SKM-1 treated with dmso at 0.1 percent for 144 hours (cell line): ENCODE results near the gene VDR.
A peak's percentile ranks its signal among the peaks of the same experiment; 100 is the strongest.

Source experiments
- DNase-seq: peaks from one replicate; lab custom pipeline; 2025; ENCODE audit not compliant: unreplicated experiment; lab: John Stamatoyannopoulos, UW

The VDR gene

DNA sequence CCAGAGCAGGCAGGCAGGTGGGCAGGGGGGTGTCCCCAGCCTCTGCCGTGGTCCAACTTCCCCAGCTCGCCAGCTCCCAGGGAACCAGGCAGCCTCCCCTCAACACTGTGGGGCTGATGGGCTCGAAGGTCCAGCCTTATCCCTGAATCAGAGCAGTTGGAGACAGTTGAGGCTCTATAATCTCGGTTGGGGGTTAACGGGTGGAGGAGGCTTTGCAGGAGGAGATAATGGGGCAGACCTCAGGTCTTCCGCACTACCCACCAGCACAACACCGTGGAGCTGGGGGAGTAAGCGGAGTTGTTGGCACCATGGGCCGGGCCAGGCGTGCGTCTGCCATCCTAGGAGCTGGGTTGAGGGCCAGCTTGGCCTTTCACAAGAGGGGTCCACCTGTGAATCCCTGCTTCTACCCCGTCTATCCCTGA is 71.2 kb downstream of the VDR start:
- no peak for DNase-seq

DNA sequence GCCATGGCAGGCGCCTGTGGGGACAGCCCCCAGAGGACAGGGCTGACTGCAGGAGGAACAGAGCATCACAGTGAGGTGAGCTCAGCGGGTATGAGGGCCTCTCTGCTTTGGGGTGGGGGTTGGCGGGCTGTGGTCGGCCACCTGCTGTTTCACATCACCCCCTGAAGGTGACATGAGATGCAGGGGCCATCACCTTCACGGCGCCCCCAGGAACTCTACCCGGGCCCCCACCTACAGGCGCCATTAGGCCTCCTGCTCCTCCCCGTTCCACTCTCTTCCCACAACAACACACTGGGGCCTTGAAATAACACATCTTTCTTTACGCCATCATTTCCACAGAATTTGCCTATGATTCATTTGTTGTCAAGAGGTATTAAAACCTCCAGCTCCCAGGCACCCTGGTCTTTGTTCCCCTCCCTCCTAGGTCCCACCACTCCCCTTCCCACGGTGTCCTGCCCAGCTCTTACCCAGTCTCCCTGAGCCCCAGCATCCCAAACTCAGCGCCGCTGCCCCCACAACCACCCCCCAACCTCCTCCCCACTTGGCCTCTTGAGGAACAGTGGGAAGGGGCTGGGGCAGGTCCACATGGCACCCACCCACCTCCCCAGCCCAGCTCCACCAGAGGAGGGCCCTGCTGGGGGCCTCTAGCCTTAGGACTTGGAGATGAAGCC is 72.4 kb downstream of the VDR start:
- DNase-seq, result no peak

DNA sequence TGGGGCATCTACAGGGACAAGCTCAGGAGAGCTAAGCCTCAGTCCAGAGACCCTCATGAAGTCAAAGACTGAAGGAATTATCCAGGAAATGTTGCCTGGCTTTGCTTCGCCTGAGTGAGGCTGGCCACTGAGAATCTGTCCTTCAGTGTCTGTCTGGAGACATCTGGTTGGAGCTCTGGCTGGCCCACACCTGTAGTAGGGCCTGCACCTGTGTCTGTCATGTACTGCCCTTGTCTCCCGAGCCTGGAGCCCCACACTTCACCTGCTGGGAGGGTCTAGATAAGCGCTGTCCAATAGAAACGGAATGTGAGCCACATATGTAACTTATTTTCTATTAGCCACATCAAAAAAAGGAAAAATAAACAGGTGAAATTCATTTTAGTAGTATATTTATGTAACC is 75.2 kb downstream of the VDR start:
- DNase-seq, result no peak

DNA sequence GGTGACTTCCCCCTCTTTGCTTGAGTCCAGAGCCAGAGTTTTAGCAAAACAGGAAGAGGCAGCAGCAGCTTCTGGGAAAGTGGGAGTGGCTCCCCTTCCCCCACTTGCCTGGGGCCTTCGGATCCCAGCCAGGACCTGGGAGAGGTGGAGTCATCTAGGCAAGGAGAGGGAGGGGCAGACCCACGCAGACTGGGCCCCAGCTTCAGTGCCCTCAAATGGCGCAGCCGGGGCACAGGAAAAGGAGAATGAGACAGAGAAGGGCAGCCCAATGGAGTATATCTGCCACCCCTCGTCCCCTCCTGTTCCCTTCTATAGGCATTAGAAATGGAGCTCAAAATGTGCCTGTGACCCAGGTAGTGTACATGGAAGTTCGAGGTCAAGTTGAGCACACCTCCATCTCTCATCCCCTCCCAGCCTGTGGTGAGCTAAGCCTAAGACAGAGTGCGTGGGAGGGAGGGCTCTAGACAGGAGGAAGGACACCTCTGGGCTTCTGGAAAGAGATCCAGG is 75.8 kb downstream of the VDR start:
- no peak for DNase-seq

DNA sequence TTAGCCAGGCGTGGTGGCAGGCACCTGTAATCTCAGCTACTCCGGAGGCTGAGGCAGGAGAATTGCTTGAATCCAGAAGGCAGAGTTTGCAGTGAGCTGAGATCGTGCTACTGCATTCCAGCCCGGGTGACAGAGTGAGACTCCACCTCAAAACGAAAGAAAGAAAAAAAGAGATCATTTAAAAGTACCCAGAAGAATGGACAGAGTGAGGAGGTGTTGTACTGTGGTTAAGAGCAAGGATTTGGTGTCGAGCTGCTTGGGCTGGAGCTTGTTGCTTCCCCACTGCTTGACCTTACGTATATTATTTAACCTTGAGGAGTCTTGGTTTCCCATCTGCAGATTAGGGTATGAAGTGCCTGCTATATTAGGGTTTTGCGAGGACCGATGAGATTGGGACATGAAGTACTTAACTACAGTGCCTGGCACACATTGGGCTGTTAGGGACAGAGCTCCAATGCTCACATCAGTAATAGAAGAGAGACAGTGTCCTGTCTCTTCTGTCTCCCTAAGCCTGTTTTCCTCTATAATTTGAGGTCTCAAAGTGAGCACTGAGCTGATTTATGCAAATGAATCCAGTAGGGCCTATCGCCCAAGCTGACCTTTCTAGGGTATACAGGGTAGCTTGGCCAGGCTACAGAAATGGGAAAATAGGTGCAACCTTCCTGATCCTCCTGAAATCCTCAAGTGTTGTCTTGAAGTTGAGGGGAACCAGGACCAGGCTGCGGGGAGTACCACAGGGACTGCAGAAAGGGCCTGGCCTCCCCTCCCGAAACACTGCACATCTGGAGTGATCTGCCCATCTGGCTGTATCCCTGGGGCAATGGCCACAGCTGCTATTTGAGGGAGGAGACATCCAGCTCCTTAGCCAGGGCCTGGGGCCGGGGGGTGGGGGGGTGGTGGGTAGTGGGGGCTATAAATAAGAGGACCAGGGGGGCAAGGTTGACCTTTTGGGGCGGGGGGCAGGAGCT is 76.5 kb downstream of the VDR start:
- no peak for DNase-seq

DNA sequence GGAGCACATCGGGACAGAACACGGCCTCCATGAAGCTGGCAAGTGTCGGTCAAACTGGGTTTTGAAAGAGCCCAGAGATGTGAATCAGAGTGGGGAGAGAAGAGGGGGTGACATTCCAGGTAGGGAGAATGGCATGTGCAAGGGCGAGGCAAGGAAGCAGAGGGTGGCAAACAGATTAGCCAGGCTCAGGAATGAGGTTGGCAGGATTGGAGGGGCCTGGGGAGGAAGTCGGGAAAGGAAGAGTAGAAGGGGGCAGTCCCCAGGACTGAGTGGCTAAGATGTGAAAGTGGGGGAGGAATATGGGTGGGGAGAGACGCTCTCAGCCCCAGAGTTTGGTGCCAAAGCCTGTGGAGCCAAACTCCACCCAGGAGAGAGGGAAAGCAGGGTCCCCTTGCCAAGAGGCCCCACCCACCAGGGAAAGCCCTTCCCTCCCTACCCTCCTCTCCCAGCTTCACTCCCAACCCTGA is 79.6 kb downstream of the VDR start:
- no peak for DNase-seq

DNA sequence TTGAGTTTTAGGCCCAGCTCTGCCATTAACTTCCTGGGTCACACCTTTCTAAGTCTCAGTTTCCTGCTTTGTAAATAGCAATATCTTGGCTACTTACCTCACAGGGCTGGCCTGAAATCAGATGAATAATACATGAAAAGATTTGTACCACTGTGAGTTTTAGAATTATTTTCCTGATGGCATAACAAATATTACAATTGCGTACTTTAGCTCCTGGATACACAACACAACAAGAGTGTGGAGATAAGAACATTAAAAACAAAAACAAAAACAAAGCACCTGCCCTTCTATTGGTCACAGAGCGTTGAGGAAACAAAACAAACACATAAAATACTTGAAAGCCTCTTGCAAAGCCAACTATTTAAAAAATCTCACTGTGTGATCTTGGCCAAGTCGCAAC is 80.2 kb downstream of the VDR start:
- no peak for DNase-seq

DNA sequence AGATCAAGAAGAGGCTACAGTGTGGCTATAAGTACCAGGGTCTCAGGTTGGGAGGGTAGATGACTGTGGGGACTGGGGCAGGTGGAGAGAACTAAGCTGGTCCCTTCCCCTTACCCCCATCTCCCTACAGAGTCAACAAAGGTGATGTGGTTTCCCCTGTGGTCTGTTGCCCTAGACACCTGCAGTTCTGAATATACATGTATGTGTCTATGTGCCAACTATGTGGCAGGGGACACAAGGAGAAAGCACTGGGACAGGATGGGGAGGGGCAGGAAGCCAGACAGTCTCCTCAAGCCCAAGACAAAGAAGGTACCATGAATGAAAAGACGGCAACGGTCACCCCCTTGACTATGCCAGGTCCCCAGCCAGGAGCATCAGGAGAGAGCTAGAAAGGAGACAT is 80.6 kb downstream of the VDR start:
- no peak for DNase-seq

DNA sequence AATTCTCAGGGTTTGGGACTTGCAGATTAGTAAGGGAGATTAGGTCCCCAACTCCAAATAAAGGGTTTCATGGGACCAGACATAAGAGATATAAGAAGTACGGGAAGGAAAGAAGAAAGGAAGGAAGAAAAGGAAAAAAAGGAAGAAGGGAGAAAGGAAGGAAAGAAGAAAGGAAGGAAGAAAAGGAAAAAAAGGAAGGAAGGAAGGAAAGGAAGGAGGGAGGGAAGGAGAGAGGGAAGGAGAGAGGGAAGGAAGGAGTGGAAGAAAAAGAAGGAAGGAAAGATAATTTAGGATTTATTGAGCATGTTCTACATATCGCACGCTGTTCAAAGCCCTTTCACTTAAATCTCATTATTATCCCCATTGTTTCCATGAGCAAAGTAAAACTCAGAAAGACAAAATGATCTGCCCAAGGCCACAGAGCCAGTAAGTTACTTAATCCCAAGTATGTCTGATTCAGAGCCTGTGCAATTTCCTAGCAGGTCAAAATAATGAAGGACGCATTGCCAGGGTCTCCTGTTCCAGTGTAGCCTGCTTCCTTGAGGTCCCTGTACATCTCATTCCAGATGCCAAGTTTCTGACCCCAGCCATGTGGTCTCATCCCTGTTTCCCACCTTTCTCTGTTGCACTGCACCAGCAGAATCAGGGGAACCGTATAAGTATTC is 81.2 kb downstream of the VDR start:
- DNase-seq, result no peak

DNA sequence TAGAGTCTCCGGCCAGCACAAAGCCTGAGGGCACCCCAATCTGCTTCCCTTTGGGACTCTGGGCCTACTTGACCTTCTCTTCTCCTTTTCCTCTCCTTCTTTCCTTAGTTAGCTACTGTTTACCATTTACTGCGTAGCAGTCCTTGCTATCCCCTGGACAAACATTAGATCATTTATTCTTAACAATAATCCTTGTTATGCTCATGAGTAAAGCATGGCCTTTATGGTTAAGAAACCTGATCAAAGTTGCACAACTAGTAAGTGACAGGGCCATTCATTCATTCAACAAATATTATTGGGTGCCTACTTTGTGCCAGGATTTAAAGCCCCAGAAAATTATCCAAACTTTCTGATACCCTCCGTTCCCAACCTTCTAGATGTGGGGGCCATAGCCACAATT is 81.9 kb downstream of the VDR start:
- DNase-seq, result no peak

DNA sequence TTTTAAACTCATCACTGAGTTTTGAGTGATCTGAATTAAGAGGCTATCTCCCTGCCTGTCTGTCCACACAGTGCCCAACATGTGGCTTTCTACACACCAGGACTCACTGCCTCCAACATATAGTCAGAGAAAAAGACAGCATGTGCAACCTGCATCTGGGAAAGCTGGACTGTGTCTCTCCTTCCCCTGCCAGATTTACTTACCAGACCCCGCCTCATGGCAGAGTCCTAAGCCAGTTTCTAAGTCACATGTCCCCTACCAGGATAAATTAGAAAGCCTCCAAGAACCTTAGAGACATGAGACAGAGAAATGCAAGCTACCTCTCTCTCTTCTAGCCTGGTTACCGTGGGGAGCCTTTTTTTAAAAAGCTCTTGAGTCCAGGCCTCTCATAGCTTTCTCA is 82.4 kb downstream of the VDR start:
- DNase-seq, result no peak

DNA sequence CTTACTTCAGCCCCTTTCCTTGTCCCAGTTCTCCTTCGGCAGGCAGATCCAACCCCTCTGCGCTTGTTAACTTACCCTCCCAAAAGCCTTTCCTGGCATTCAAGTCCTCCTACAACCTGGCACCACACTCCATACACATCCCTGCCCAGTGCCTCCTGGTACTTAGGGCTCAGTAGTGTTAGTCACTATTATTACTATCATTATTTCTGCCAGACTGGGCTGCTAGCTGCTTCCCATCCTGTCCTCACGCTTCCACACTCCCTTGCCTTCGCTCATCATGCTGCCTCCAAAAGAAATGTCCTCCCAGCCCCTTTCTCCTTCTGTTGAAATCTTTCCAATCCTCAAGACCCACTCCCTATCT is 83.5 kb downstream of the VDR start:
- no peak for DNase-seq

DNA sequence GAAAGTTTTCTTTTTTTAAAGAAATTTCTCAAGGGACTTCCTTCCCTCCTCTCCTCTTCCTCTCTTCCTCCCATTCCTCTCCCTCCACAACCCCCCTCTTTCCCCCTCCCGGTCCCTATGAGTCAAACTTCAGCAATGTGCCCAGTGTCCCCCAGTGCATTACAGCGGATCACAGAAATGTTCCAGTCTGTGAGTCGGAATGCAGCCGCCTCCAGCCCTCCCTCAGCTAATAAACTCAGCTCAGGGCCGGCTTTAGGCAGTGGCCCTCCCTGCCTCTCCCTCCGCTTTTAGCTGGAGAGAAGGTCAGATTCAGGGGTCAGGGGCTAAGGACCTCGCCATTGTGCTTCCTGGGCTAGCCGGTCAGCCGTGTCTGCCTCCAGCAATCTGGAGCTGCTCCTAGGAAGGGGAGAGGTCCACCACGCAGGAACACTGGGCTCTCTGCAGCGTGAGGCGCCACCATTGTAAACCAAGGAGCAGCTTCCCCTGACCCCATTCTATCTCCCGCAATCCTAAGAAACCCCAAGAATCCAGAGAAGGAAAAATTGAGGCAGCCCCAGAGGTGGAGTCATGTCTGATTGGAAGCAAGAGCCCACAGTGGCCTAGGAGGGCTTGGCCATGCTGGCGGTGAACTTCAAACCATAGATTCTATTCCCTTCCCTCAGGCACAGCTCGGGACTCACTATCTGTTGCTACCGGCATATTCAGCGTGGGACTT is 84.0 kb downstream of the VDR start:
- DNase-seq, result peak; percentile 22

DNA sequence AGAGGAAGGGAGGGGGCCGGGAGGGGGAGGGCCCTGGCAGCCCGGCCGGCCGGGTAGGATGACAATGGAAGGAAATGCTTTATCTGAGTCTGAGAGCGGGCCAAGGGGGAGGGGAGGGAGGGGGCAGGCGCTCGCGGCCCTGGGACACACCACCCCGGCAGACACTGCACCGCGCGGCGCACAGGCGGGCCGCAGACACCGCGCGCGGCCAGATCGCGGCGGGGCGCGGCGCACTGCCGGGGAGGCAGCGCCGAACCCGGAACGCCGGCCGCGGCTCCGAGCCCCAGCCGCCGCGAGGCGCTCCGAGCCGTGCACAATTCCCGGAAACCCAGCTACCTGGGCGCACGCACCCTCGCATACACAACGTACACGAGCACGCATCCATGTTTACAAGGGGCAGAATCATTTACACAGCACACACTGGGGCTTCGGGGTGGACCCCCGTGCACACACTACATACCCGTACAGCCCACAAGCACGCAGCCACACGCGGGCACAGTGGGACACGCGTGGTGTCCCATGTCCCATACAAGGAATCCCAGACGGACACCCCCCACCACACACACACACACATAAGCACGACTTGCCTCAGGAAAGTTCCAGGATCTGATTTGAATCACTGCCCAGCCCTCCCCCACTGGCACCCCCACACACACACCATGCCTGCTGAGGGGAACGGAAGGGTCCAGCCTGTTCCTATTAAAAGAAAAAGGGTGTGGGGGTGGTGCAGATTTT is 84.7 kb downstream of the VDR start, which contains the start of gene HDAC7:
TSS of gene HDAC7 (minus strand) at position 8 of the 735 bp plus-strand sequence. CDS start 118 bp downstream, outside the sequence.
- no peak for DNase-seq

DNA sequence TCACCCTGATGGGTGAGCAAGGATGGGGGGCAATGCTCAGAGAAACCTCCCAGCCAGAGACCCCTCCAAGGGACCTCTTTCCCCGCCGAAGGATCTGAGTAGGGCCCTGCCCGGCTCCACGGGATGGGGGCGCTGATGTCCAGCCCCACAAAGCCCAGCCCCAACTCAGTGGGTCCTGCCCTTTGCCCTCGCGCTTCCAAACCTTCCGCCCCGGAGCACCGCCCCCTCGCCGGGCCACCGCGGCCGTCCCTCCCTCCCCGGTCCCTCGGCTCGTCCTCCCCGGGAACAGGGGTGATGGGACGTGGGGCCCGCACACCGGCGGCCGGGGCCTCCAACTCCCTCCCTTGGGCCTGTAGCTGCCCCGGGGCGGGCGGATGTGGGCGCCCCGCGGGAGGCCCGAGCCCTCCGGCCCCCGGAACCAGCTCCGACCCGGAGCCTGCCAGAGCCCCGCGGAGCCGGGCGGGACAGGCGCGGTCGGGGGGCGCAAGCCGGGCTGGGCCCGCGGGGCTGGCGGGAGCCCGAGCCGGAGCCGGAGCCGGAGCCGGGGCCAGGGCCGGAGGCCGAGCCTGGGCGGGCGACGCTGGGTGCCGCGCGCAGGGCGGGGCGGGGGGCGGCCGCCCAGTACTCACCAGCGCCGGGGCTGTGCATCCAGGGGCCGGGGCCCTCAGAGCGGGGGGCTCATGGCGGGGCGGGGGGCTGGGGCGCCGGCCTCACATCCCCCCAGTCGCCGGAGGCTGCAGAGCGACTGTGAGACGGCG is 85.5 kb downstream of the VDR start:
- DNase-seq, result no peak

DNA sequence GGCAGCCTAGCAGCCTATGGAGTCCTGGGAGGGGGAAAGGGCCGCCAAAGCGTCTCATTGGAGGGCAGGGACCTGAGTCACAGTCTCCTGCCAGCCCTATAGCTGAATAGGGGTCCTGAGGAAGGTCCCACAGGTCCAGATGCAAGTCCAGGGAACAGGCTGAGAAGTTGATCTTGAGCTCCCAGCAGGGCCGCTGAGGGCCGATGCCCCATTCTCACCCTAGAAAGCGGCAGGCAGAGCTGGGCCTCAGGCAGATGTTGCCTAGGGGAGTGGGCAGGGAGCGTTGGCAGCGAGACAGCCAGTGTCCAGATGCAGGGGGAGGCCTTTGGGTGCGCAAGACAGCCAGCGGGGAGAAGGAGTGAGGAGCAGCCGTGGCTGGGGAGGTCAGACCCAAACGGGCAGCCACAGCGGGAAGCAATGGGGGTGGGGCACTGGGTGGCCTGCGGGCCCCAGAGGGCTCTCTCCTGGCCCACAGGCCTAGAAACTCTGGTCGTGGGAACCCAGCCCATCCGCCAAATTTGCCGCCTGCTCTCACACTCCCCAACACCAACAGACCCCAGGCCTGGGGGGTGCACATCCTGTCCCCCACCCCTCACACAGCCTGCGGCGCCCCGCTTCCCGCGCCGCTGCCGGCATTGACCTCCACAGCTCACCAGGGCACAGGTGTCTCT is 86.2 kb downstream of the VDR start:
- no peak for DNase-seq

DNA sequence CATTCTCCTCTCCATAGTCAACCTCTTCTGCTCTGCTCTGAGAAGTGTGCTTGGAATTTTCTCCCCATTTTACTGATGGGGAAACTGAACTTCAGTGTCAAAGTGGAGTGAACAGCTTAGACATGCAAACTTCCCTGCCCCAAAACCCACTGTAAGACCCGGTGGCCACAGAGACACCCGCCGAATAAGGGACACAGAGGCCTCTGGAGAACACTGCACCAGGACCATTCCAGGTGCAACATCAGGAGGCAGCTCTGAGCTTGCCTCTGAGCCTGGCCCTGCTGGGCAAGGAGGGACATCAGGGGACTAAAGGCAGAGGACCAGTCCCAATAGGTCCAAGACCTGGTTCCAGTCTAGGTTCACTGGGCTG is 86.8 kb downstream of the VDR start:
- no peak for DNase-seq

DNA sequence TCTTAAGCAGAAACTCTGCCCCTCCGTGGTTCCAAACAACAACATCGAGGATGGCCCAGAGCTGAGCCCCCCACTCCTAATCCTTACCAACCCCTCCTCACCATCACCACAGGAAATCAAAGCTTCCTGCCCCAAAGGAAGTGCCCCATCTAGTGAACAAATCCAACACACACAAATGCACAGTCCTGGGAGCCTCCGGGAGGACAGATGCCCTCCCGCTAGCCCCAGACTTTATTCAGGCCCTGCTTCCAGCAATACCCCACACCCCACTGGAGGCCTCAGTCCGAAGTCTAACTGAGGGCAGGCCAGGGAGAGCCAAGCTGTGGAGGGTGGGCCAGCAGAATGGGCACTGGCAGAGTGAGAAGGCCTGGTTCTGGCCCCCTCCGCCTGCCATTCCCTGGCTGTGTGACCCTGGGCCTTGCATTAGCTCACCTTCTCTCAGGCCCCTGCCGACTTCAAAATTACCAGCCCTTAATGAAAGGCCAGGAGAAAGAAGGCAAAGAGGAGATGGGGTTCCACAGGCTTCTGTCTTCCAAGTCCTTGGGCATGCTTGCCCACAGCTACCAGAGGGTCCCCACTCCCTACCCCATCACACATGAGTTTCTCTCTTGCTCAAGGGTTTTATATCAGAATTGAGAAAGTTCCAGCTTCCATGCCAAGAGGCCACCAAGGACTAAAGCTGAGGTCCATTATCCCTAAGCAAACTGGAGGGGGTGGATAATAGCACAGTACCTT is 87.4 kb downstream of the VDR start:
- DNase-seq, result no peak
